HG03060 (cell line): ENCODE measurements around the gene WBP1L.
"Not testable (repeated sequence)": the region's sequence is repeated elsewhere in the genome, so short reads cannot be mapped to it uniquely, and the experiment has no call there.

Experiments
- ATAC-seq: cut with Tn5 transposase; IDR thresholded peaks from one replicate; pipeline ENCODE4 v1.9.1; 2021; ENCODE audit warnings: low read depth, moderate number of reproducible peaks; ENCODE audit not compliant: unreplicated experiment

Gene WBP1L

DNA sequence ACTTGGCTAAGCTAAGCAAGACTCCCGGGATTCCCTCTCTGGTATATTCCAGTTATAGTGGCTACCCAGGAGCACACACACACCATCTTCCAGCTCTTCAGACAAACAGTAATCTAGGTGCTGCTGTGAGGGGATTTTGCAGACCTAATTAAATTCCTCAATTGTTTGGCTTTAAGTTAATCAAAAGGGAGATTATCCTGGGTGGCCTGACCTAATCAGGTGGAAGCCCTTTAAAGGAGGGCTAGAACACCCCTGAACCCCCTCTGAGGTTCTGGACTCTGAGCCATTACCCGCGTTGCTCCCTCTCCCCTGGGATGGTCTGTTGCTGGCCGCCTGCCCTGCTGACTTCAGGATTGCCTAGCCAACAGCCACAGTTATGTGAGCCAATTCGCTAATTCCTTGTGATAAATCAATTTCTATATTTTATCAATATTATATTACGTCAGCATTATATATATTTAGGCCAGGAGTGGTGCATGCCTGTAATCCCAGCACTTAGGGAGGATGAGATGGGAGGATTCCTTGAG lies 22.9 kb upstream of the WBP1L start:
- ATAC-seq: no peak

DNA sequence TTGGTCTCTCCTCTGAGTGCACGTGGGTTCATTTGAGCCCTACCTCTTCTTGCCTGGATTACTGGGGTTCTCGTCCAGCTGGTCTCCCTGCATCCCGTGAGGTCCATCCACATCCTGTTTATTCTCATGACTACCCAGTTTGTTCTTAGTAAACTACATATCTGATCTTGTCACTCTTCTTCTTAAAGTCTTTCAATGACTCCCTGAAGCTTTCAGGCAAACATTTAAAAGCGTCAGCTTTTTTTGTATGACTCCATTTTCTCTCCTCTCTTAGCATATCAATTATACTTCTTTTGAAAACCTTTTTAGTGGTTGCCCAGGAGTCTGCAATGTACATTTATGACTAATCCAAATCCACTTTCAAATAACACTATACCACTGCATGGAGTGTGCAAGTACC lies 21.8 kb upstream of the WBP1L start:
- ATAC-seq: no peak

DNA sequence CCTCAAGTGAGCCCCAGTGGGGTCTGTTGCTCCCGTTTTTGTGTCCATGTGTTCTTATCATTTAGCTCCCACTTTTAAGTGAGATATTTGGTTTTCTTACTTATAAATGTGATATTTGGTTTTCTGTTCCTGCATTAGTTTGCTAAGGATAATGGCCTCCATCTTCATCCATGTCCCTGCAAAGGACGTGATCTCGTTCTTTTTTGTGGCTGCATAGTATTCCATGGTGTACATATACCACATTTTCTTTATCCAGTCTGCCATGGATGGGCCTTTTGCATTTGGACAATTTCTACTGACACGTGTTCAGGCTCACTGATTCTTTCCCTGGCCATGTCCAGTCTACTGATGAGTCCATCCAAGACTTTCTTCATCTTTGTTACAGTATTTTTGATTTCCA lies 19.8 kb upstream of the WBP1L start:
- ATAC-seq: no peak

DNA sequence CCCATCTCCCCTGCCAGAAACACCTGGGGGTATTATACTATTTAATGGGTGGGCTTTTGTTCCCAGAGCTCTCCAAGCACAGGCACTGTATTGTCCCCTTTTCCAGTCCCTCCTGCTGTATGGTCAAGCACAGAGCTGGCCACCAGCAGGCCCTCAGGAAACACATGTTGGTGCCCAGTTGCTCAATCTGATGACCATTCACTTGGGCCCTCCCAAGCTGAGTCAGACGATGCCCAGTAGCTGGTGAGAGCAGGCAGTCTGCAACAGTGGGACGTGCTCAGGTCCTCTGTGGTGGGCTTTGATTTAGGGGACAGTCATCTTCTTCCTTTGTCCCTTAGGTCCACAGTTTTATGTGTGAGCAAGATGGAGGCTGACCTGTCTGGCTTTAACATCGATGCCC lies 17.5 kb upstream of the WBP1L start:
- no peak for ATAC-seq

DNA sequence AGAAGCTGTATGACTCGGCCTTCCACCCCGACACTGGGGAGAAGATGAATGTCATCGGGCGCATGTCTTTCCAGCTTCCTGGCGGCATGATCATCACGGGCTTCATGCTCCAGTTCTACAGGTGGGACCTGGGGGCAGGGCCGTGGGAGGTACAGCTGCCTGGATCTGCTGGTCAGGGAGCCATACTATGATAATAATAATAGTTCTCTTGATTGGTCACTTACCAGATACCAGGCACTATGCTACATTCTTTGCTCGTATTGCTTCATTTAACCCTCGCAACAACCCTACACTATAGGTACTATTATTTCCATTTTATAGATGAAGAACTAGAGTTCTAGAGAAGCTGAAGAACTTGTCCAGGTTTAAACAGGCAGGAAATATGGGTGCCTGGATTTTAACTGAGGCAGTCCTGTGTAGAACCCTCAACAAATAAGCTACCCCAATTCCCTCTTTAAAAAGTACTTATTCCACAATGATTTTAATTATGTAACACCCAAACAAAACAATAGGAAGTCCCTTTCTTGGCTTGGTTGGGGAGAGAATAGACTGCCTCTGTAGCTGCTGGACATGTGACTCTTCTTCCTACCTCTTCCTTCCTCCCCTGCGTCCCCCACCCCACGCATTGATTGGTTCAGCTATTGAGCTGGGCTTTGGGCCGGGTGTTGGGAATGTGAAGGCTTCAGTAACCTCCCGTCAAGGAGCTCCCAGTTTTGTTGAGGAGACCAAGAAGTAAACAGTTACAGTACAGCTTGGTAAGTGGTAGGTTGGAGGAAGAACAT lies 16.5 kb upstream of the WBP1L start:
- no peak for ATAC-seq

DNA sequence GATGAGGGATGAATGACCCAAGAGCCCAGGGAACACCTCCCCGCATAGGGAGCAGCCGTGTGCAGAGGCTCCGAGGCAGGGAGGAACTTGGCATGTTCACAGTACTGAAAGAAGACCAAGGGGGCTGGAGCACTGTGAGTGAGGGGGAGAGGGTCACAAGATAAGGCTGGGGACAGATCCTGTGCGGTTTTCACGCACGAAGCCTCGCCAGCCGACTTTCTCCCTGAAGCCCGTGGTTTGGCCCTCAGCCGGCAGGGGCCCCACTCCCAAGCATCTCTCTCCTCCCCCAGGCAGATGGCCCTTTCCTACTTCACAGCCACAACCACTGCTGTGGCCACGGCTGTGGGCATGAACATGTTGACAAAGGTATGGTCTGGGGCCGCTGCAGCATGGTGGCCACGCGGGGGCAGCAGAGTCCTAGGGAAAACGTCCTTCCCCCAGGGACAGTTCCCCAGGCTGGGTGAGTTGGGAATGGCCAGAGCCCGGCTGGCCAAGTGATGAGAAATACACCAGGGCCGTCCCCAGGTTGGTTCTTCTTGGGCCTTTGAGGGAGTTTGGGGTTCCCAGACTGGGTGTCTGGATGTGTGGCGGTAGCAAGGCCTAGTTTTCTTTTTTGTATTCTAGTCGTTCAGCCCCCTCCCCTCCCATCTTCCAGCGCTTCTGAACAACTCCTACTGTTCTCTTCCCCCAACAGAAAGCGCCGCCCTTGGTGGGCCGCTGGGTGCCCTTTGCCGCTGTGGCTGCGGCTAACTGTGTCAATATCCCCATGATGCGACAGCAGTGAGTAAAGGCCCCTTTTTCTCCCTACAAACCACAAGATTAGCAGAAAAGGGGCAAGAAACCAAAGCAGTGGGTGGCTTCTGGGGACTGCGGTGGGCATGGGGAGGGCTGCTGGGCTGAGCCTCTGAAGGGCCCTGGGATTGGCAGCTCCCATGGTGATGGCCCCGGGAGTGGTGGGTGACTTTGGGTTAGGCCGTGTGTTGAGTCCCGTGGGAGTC lies 14.4 kb upstream of the WBP1L start:
- ATAC-seq: no peak

DNA sequence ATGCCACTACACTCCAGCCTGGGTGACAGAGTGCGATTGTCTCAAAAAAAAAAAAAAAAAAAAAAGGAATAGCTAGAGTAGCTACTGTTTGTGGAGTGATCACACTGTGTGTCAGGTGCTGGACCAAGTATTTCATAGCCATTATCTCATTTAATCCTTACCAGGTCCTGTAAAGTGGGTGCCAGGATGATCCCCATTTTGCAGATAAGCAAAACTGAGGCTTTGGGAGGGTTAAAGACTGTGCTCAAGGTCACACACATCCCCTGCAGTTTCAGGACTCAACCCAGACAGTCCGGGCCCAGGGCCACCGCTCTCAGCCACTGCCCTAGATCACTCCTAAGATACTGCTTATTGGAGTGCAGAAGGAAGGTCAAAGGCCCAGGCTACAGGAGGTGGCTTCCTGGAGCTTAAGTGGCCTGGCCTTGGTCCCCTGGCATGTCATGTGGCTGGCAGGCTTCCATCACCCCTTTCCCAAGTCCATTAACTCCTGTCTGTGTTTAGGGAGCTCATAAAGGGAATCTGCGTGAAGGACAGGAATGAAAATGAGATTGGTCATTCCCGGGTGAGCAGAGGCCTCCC lies 12.4 kb upstream of the WBP1L start:
- ATAC-seq: no peak

DNA sequence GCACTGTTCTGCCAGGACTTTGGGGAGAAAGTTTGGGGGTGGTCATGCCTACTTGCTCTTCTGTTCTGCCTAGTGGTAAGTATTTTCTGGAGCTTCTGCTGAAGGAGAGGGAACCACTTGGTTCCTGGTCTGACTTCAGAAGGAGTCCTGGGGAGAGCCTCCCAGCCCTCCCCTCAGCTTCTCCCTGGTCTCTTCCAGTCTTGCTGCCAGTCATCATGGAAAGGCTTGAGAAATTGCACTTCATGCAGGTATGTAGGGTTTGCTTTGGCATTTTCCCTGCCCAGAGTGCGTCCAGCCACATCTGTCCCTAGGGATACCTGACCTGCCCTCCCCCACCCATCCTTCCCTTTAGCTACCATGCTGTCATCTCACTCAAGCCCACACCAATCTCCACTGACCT lies 11.1 kb upstream of the WBP1L start:
- ATAC-seq: no peak

DNA sequence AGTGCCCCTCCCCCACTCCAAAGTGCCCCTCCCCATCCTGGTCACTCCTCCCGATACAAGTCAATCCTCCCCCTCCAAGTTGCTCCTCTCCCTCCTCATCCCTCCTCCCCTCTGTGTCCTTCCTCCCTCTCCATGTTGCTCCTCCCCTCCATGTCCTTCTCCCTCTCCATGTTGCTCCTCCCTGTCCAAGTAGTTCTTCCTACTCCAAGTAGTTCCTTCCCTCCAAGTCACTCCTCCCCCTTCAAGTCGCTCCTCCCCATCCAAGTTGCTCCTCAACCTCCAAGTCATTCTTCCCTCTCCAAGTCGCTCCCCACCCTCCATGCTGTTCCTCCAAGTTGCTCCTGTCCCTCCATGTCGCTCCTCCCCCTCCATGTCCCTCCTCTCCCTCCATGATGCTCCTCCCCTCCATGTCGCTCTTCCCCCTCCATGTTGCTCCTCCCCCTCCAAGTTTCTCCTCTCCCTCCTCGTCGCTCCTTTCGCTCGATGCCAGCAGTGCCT lies 8.6 kb upstream of the WBP1L start:
- no peak for ATAC-seq

DNA sequence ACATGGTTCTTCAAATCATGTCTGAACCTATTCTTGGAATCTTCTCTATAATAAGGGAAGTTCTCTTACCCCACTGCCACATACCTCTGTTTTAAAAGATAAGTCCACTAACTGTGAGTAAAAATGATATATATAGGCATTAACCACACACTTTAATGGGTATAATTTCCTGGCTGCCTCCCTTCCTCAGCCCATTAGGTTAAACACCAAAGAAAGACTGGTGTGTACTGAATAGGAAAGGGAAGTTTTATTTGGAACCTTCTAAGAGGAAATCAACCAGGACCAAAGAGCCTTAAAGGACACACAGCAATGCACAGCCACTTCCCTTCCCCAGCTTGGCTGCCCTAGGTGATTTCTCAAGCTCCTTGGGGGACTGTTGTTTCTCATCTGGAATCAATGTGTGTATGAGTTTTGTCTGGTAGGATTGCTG lies 5.0 kb upstream of the WBP1L start:
- no peak for ATAC-seq

DNA sequence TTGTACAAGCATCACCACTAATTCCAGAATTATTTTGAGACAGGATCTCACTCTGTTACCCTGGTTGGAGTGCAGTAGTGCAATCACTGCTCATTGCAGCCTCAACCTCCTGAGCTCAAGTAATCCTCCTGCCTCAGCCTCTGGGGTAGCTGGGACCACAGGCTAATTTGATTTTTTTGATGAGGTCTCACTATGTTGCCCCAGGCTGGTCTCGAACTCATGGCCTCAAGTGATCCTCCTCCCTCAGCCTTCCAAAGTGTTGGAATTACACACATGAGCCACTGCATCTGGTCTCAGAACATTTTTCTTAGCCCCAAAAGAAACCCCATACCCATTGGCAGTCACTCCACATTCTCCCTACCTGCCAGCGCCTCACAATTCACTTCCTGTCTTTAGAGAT lies 3.5 kb upstream of the WBP1L start:
- no peak for ATAC-seq

DNA sequence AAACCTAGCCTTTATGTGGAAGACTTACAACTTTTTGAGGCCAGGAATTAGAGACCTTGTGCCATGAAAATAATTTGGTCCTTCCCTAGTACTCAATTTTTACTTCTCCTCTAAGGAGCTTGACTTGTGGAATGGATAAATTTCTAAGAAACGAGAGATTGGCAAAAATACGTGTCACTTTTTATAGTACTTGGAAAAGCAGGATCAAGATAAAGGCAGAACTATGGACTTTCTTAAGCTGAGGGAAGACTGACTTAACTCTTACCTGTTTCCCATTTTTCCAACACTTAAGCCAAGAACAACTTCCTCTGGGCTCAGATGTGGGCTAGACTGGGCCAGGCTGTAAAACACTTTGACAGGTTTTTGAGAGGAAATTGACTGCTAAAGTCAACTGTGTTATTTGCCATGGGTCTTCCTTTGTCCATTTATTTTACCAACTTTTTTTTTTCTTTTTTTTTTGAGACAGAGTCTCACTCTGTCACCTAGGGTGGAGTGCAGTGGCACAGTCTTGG lies 2.0 kb upstream of the WBP1L start:
- ATAC-seq: no peak

DNA sequence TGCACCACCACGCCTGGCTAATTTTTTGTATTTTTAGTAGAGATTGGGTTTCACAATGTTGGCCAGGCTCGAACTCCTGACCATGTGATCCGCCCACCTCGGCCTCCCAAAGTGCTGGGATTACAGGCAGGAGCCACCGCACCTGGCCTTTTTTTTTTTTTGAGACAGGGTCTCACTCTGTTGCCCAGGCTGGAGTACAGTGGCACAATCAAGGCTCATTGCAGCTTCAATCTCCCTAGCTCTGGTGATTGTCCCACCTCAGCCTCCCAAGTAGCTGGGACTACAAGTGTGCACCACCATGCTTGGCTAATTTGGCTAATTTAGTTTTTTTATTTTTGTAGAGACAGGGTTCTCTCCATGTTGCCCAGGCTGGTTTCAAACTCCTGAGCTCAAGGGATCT lies 1.4 kb upstream of the WBP1L start:
- not testable (repeated sequence) for ATAC-seq

DNA sequence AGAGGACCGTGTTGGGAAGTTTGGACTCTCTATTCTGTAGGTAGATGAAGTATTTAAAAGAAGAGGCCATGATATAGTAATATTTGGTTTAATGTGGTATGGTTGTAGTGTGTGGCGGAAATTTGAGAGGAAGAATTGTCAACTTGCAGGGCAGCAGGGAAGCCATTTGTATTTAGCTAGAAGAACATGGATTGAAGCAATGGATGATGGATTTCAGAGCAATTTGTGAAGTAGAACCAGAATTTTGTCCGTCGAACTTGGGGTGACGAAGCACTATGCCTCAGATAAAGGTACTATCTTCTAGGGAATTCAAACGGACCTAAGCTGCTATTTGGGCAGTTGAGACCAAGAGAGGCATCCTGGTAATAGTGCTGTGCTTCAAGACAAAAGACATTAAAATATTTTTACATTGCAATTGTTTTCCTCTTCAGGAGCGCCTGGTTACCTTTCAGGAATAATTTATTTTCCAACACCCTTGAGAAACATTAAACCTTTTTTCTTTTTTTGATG lies 615 bp upstream of the WBP1L start:
- no peak for ATAC-seq

DNA sequence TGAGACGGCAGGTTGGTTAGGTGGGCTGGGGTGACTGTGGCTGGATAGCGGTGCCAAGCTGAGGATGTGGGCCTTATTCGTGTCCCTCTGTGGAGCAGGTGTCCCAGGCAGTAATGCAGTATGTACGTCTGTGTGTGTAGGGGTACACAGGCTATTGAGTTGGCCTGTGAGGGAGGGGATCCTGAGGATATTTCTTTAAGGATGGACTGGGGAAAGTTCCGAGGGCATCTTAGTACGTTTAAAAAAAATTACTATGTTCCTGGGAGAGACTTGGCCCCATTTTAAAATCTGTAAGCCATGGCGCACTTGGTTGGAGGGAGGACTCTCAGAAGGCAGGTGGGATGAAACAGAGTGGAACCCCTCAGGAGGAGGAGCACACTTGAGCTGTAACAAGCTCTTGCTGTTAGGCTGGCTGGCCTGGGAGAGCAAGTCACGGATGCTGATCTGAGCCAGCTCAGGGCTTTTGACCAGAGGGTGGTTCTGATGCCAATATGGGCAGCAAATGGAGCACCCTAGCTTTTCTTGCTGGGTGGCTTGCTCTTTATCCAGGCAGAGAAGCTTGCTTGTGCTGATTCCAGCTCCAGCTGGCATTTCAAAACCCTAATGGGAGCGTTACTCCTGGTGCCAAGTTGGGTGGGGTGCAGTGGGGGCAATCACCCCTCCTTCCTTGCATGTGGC lies 765 bp downstream of the WBP1L start:
- no peak for ATAC-seq

DNA sequence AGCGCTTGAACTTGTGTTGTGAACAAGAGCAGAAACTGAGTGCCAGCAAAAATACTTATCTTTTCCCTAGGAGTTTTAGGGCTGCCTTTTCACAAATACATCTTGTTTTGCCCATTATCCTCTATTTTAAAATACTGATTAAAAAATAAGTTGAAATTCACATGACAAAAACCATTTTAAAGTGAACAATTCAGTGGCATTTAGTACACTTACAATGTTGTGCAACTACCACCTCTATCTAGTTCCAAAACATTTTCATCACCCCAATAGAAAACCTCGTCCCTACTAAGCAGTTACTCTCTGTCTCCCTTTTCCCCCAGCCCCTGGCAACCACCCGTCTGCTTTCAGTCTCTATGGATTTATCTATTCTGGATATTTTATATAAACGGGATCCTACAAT lies 1.4 kb downstream of the WBP1L start:
- ATAC-seq: no peak

DNA sequence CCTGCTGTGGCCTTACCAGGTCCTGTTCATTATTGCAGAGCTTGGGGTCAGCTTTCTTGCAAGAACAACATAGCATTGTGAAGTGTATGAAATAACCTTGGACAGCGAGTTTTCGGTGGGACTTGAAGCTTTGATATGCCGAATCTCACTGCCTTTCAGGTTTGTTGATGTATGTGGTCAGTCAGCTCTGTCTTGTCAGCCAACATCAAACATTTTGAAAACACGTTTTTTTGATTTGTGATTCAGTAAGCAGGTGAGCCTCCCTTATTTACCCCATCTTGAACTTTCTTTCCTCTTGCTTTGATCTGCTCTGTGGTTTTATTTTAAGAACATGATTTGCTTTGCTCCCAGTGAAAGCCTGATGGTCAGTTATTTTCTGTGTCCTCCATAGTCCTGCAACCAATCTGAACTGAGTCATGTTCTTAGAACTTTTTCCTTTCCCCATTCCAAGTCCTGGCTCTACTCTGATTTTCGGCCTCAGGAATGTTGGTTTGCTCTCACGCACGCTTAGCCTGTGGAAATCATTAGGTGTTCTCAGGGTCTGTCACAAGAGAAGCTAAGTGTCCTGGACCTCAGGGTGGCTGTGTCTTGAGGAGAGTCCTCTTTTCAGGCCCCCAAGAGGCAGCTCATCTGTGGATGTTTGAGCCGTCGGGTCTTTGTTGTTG lies 8.7 kb downstream of the WBP1L start:
- ATAC-seq: no peak

DNA sequence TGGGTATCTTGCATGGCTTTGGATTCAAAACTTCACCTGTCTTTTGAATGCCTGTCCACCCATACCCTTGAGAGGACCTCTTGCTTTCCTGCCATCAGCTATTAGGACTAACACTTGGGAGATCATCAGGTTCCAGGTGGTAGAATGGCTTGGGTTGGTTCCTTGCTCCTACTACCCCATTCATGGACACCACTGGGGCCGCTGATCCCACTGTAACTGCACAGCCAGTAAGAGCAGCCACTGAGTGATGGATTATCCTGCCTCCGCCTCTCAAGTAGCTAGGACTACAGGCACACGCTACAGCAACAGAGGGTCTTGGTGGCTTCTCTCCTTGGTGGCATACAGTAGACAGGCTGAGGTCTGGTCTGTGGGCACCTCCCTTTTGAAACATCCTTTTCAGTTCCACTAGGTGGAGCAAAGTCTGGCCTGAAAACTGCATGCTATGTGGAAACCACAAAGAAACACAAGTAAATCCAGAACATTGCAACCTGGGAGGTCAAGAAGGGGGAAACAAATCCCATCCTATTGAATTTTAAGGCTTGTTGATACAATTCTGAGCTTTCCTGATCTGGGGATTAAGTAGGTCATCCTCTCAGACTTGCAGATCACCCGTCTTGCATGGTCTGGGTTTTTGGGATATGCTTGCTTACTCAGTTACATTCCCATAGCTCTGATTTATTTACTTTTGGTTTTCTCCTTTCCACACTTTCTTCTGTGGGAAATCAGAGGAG lies 9.4 kb downstream of the WBP1L start:
- ATAC-seq: no peak

DNA sequence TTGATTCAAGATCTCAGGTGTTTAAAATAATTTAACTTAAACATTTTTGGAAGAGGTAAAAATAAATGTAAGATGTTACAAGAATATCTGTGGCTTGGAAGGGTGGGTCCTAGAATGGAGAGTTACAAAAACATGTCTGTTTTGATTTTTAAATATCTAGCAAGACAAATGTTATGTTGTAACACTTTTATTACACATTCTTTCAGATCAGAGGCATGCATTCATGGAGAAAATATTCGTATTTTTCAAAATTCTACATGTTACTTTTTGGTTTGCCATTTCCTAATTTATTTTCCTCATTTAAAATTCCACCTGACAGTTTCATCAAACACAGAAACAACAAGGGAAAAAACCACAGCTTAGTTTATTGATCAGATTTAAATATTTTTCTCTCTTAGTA lies 10.0 kb downstream of the WBP1L start:
- no peak for ATAC-seq
